DND-41 (cell line): ENCODE measurements around the gene DNAJC7.

Experiments
- CTCF ChIP-seq: IDR thresholded peaks from 2 replicates; pipeline ENCODE4 v1.5.1; 2012; ENCODE audit warnings: borderline replicate concordance, low read length, moderate library complexity, mild to moderate bottlenecking; ENCODE audit not compliant: poor library complexity, severe bottlenecking; ENCODE audit errors: extremely low read depth
- EZH2 ChIP-seq: IDR thresholded peaks from 3 replicates; pipeline ENCODE4 v1.6.1; 2012; ENCODE audit warnings: borderline replicate concordance, low read depth, mild to moderate bottlenecking, moderate library complexity, low read length, inconsistent platforms; ENCODE audit not compliant: severe bottlenecking

GRCh38 chr17:41996855-41997164 is 20.4 kb downstream of the DNAJC7 start:
- TF ChIP-seq CTCF (no peak), EZH2 (no peak)
